GM12872 (cell line): ENCODE measurements around the gene EBF4.

Source experiments
- CTCF ChIP-seq: IDR thresholded peaks from 3 replicates; pipeline ENCODE4 v1.5.1; 2011; ENCODE audit warnings: low read depth, mild to moderate bottlenecking, low read length, moderate library complexity; ENCODE audit not compliant: insufficient read depth

The EBF4 gene

GRCh38 chr20:2753461-2754040 lies 61.0 kb downstream of the EBF4 start:
- no peak for TF ChIP-seq CTCF

- no peak for TF ChIP-seq CTCF
Observed at GRCh38 chr20:2754424-2754823, 61.8 kb downstream of the EBF4 start.

GRCh38 chr20:2755451-2756055 lies 63.0 kb downstream of the EBF4 start:
- no peak for TF ChIP-seq CTCF

GRCh38 chr20:2756056-2756611 lies 63.6 kb downstream of the EBF4 start:
- TF ChIP-seq CTCF: peak; percentile 50

GRCh38 chr20:2757001-2757400 lies 64.4 kb downstream of the EBF4 start:
- no peak for TF ChIP-seq CTCF

- TF ChIP-seq CTCF: no peak
Observed at GRCh38 chr20:2757969-2758368, 65.4 kb downstream of the EBF4 start.

GRCh38 chr20:2759143-2759542 lies 66.6 kb downstream of the EBF4 start:
- TF ChIP-seq CTCF: no peak
